Mesothelial cell of epicardium (in vitro differentiated cells): Measurements from ENCODE around the gene WRNIP1. TPM values are rescaled to one million over a fixed set of nuclear protein-coding genes. Genes with fewer than 3 reads are reported as not detected.

Experiments used
- DNase-seq, 2 experiments: peaks; one replicate each; pipeline ENCODE4 v3.0.0; 2021; ENCODE audit warnings: low spot score in 2 of 2; ENCODE audit not compliant: unreplicated experiment in 2 of 2
- H3K27ac Mint-ChIP-seq: 2 replicates; pipeline ENCODE4 v1.8.0; 2021; ENCODE audit warnings: mixed read lengths
- H3K27me3 Mint-ChIP-seq: 2 replicates; pipeline ENCODE4 v1.8.0; 2021; ENCODE audit warnings: low read depth, mixed read lengths
- H3K36me3 Mint-ChIP-seq: 2 replicates; pipeline ENCODE4 v1.8.0; 2021; ENCODE audit warnings: mixed read lengths
- H3K4me1 Mint-ChIP-seq: 2 replicates; pipeline ENCODE4 v1.8.0; 2021; ENCODE audit warnings: mixed read lengths
- H3K4me3 Mint-ChIP-seq: 2 replicates; pipeline ENCODE4 v1.8.0; 2021; ENCODE audit warnings: mild to moderate bottlenecking, moderate library complexity, mixed read lengths
- H3K9me3 Mint-ChIP-seq: 2 replicates; pipeline ENCODE4 v1.8.0; 2021; ENCODE audit warnings: mixed read lengths
- total RNA-seq: library from RNA; stranded (reverse); gene quantifications from 3 replicates; pipeline ENCODE4 v1.2.1, GENCODE V29; 2021
- TF ChIP-seq, protein P1 (sequence below): fragments of 200-600 bp; sonication (generic); IDR thresholded peaks from one replicate; pipeline ENCODE4 v1.5.0; 2021; ENCODE audit warnings: antibody characterized with exemption; ENCODE audit not compliant: unreplicated experiment

Gene WRNIP1
- total RNA-seq, 1 donor from 2014 or later, result 41.3 TPM

DNA sequence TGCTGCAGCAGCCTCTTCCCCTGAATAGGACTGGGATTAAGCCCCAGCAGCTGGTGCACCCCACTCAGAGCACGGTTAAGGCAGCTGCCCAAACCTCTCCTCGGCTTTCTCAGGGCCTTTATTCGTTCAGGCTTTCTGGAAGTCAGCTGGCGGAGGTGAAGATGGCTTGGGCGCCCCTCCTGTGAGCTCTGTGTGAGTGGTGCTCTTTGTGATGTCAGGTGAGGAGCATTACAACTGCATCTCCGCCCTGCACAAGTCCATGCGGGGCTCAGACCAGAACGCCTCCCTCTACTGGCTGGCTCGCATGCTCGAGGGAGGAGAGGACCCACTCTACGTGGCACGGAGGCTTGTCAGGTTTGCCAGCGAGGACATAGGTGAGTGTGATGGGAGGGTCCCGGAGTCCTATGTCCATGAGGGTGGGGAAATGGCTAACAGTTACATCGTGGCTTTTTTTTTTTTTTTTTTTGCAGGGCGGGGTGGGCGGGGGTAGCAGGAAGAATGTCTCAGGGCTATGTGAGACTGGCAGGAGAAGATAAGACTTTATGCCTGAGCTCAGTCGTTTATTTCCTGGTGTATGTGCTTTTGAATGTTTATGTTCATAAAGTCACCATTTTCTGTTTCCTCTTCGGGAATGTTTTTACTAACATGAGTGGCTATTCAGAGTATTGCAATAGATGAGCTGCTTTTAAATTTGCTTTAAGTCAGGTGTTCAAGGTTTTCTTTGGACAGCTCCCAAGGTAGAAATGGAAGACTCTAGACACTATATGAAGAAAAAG, 18.2 kb downstream of the WRNIP1 start:
- Mint-ChIP-seq H3K27me3 (no peaks in the 10 kb centered on the region), H3K9me3 (no peaks in the 10 kb centered on the region), H3K36me3 (peaks cover 23% of the 10 kb centered on the region), H3K4me1 (no peaks in the 10 kb centered on the region), H3K27ac (peak overlapping the region; percentile 58), H3K4me3 (no peak overlapping the region)
- TF ChIP-seq, protein P1, sequence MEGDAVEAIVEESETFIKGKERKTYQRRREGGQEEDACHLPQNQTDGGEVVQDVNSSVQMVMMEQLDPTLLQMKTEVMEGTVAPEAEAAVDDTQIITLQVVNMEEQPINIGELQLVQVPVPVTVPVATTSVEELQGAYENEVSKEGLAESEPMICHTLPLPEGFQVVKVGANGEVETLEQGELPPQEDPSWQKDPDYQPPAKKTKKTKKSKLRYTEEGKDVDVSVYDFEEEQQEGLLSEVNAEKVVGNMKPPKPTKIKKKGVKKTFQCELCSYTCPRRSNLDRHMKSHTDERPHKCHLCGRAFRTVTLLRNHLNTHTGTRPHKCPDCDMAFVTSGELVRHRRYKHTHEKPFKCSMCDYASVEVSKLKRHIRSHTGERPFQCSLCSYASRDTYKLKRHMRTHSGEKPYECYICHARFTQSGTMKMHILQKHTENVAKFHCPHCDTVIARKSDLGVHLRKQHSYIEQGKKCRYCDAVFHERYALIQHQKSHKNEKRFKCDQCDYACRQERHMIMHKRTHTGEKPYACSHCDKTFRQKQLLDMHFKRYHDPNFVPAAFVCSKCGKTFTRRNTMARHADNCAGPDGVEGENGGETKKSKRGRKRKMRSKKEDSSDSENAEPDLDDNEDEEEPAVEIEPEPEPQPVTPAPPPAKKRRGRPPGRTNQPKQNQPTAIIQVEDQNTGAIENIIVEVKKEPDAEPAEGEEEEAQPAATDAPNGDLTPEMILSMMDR, result no peak
- DNase-seq, result no peak

DNA sequence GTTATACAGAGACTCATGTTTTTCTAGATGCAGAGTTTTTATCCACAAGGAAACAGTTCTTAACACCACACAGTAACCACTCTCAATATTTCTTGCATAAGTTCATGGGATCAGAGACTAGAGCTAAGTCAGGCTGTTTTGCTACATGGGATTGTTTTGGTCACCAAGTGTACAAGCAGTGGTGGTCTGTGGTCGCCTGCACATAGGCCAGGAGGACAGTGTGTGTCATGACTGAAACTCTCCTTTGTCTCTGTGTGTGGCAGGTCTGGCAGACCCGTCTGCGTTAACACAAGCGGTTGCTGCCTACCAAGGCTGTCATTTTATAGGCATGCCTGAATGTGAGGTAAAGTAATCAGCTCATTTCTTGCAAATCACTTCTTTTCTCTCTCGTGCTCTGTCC, 18.9 kb downstream of the WRNIP1 start:
- Mint-ChIP-seq H3K9me3 (no peaks in the 10 kb centered on the region), H3K4me3 (no peak overlapping the region), H3K4me1 (no peaks in the 10 kb centered on the region), H3K36me3 (peaks cover 23% of the 10 kb centered on the region), H3K27me3 (no peaks in the 10 kb centered on the region), H3K27ac (peak overlapping the region; percentile 58)
- TF ChIP-seq, protein P1, result no peak
- DNase-seq, result no peak

DNA sequence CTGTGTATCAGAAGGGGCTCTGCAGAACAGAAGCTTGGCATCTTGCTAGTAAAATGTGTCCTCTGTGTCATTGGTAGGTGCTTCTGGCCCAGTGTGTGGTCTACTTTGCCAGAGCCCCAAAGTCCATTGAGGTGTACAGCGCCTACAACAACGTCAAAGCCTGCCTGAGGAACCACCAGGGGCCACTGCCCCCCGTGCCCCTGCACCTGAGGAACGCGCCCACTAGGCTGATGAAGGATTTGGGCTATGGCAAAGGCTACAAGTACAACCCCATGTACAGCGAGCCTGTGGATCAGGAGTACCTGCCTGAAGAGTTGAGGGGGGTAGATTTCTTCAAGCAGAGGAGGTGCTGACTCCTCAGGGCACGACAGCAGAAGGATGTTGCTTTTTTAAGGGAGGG, 19.7 kb downstream of the WRNIP1 start:
- Mint-ChIP-seq H3K36me3 (peaks cover 21% of the 10 kb centered on the region), H3K4me1 (no peaks in the 10 kb centered on the region), H3K27me3 (no peaks in the 10 kb centered on the region), H3K27ac (no peak overlapping the region), H3K9me3 (no peaks in the 10 kb centered on the region), H3K4me3 (no peak overlapping the region)
- TF ChIP-seq, protein P1, result no peak
- DNase-seq, result no peak

DNA sequence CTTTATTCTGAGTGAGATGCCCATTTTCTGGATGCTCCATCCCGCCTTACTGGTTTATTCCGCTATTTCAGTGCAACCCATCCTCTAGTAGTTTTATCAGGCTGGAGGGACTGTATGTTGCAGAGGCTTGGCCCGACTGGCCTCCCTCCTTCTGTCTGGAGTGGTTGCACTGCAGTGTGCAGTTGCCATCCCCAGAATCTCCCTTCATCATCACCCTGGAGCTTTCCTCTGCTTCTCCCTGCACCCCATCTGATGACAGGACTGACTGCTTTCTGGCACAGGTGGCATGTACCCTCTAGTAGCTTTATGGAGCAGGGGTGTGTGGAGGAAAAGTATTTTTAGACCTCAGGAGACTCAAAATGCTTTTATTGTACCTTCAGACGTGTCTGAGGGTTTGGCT, 21.1 kb downstream of the WRNIP1 start:
- H3K4me1 Mint-ChIP-seq, result peaks cover 8% of the 10 kb centered on the region
- TF ChIP-seq, protein P1, result no peak
- H3K27me3 Mint-ChIP-seq, result no peaks in the 10 kb centered on the region
- no peak for DNase-seq
- H3K4me3 Mint-ChIP-seq, result no peak overlapping the region
- no peak overlapping the region for H3K27ac Mint-ChIP-seq
- H3K9me3 Mint-ChIP-seq, result no peaks in the 10 kb centered on the region
- peaks cover 20% of the 10 kb centered on the region for H3K36me3 Mint-ChIP-seq

DNA sequence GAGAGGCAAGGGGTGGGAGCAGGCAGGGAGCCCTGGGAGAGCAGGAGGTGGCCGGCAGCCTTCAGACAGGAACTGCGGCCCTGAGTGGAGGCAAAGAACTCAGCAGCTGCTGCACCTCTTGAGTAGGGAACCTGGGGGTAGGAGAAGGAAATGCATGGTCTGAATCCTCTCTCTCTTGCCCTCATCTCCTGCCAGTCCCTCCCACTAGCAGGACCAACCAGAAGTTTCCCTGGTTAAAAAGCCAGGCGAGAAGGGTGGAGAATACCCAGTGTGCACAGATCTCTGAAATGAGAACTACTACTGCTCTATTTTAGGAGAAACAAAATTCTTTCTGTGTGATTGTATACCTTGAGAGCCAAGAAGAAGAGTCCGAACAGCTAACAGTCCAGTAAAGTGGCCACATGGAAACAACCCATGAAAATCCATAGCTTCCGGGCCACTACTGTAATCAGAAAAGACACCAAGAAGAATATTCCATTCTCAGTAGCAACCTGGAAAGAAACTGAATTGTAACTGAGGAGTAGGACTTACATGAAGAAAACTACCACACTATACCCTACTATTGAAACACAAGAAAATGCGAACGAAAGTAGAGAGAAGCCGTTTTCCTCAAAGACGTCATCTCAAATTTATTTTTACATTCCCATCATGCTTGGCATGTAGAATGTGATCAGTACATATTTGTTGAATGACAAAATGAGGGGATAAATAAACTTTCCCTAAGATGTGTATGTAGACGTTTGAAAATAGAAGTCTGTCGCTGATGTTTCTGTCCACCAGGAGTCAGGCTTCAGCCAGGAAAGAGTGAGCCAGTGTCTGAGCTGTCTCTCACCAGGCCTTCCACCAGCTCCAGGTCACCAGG, 25.6 kb downstream of the WRNIP1 start:
- TF ChIP-seq, protein P1, result peak; percentile 53
- Mint-ChIP-seq H3K4me1 (peaks cover 9% of the 10 kb centered on the region), H3K27ac (peak overlapping the region; percentile 94), H3K27me3 (no peaks in the 10 kb centered on the region), H3K36me3 (peaks cover 15% of the 10 kb centered on the region), H3K4me3 (no peak overlapping the region), H3K9me3 (no peaks in the 10 kb centered on the region)
- no peak for DNase-seq
